T-cell (primary cell): ENCODE results near the gene GRIK4. TPM values are rescaled to one million over a fixed set of nuclear protein-coding genes. Genes with fewer than 3 reads are reported as not detected.

Experiments
- ATAC-seq, 4 experiments: fragments of 200-7000 bp in 3 of 4; fragments of 150-1000 bp in 1 of 4; cut with Tn5 transposase; replicated peaks in 1 of 4; 1 replicate in 3 of 4; 2 replicates in 1 of 4; pipeline ENCODE4 v1.10.0; 2021; ENCODE audit warnings: moderate library complexity in 3 of 4, mild to moderate bottlenecking in 2 of 4, moderate number of reproducible peaks in 1 of 4
- CTCF ChIA-PET, 2 donors: fragments of 300-600 bp; sonication (Branson Sonifier 250); formaldehyde crosslinking; loops; one replicate each; lab custom pipeline; 2022; ENCODE audit warnings: antibody characterized with exemption in 2 of 2; lab: Charles Lee
- POLR2A ChIA-PET, 2 donors: fragments of 300-600 bp; sonication (Branson Sonifier 250); formaldehyde crosslinking; loops; one replicate each; lab custom pipeline; 2022; ENCODE audit warnings: antibody characterized with exemption in 2 of 2; lab: Charles Lee
- DNase-seq, 35 experiments: peaks; one replicate each; pipeline versions ENCODE4 v3.0.0 to v3.0.0-alpha.2; 2013 to 2023
- H3K27ac ChIP-seq: one replicate; pipeline ENCODE4 v1.5.1; 2013; ENCODE audit warnings: low read length
- H3K27me3 ChIP-seq, 2 experiments: replicated peaks in 1 of 2; 1 replicate in 1 of 2; 2 replicates in 1 of 2; pipeline versions ENCODE4 v1.6.1 to v1.7.0; 2013; ENCODE audit warnings: low read length in 1 of 2, mixed read lengths in 1 of 2; ENCODE audit not compliant: control insufficient read depth in 2 of 2, insufficient read depth in 2 of 2; ENCODE audit errors: extremely low read depth in 1 of 2
- H3K36me3 ChIP-seq, 2 donors: 1 replicate in 1 of 2; 2 replicates in 1 of 2; pipeline versions ENCODE4 v1.6.1 to v1.7.0; 2013; ENCODE audit warnings: low read length in 1 of 2; ENCODE audit not compliant: control insufficient read depth in 2 of 2, insufficient read depth in 1 of 2; ENCODE audit errors: extremely low read depth in 1 of 2
- H3K4me1 ChIP-seq, 2 experiments: 1 replicate in 1 of 2; 2 replicates in 1 of 2; pipeline versions ENCODE4 v1.6.1 to v1.7.0; 2013; ENCODE audit warnings: low read length in 2 of 2, mixed read lengths in 1 of 2; ENCODE audit not compliant: insufficient read depth in 2 of 2, control insufficient read depth in 1 of 2; ENCODE audit errors: extremely low read depth in 1 of 2
- H3K4me3 ChIP-seq, 2 donors: 1 replicate in 1 of 2; 2 replicates in 1 of 2; pipeline versions ENCODE4 v1.5.1 to v1.7.0; 2013; ENCODE audit warnings: mild to moderate bottlenecking in 2 of 2, low read length in 1 of 2, moderate library complexity in 1 of 2; ENCODE audit not compliant: control insufficient read depth in 1 of 2; ENCODE audit errors: extremely low read depth in 1 of 2
- H3K9me3 ChIP-seq: 2 replicates; pipeline ENCODE4 v1.7.0; 2013
- H3K27ac Mint-ChIP-seq, 2 donors: one replicate each; pipeline ENCODE4 v1.8.0; 2020 to 2021; ENCODE audit warnings: mild to moderate bottlenecking in 2 of 2, mixed read lengths in 2 of 2
- H3K27me3 Mint-ChIP-seq, 2 donors: one replicate each; pipeline ENCODE4 v1.8.0; 2021 to 2022; ENCODE audit warnings: mixed read lengths in 2 of 2
- H3K36me3 Mint-ChIP-seq: one replicate; pipeline ENCODE4 v1.8.0; 2021; ENCODE audit warnings: mixed read lengths
- H3K4me1 Mint-ChIP-seq, 3 donors: one replicate each; pipeline ENCODE4 v1.8.0; 2020 to 2022; ENCODE audit warnings: mixed read lengths in 3 of 3, mild to moderate bottlenecking in 1 of 3
- H3K4me3 Mint-ChIP-seq, 3 donors: one replicate each; pipeline ENCODE4 v1.8.0; 2020 to 2022; ENCODE audit warnings: mild to moderate bottlenecking in 3 of 3, mixed read lengths in 3 of 3, moderate library complexity in 3 of 3
- H3K9me3 Mint-ChIP-seq, 3 donors: one replicate each; pipeline ENCODE4 v1.8.0; 2020 to 2022; ENCODE audit warnings: mixed read lengths in 3 of 3
- WGBS: methylation state at CpG from one replicate; pipeline ENCODE4 v1.1.5; 2013; ENCODE audit warnings: missing lambda C conversion rate; ENCODE audit not compliant: insufficient coverage; 5-methylcytosine and 5-hydroxymethylcytosine counted together
- total RNA-seq, 35 experiments: library from RNA in 6 of 35; stranded (reverse) in 6 of 35; fragments of 120-200 nt in 1 of 35; gene quantifications; one replicate each; pipeline versions ENCODE4 v1.2.1 to v1.2.4 and lab custom pipeline; 2013 to 2026

Gene GRIK4
- total RNA-seq, 5 donors from 2014 or later (not counting 1 experiment from before 2014, with no cell fraction given) = 0.09 TPM; not detected in 4

DNA sequence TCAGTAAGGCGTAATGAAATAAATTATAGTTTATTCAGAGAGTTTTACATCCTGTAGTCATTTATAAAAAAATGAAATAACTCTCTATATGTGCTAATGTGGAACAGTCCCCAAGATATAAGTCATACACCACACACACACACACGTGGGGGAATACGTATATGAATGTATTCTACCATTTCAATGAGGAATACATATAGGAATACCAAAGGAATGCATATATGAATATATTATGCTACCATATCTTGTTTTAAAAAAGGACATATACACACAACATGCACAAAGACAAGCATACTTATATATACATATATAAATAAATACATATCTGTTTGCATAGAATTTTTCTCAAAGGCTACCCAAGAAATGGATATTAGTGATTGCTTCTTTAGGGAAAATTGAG is 39.6 kb upstream of the GRIK4 start:
- DNase-seq = no peak
- no peak overlapping the region for H3K4me3 ChIP-seq
- WGBS = no CpG with 5 or more reads among the region's 3 CpGs
- ChIA-PET CTCF (no interaction called here), POLR2A (no interaction called here)
- Mint-ChIP-seq H3K9me3 (no peaks in the 10 kb centered on the region), H3K4me1 (no peaks in the 10 kb centered on the region), H3K4me3 (no peak overlapping the region), H3K27ac (no peak overlapping the region), H3K27me3 (no peaks in the 10 kb centered on the region), H3K36me3 (peaks cover 29% of the 10 kb centered on the region)
- no peaks in the 10 kb centered on the region for H3K9me3 ChIP-seq
- H3K36me3 ChIP-seq = peaks cover 0 to 5% of the 10 kb centered on the region in 2 donors
- H3K27me3 ChIP-seq = no peaks in the 10 kb centered on the region
- H3K4me1 ChIP-seq = no peaks in the 10 kb centered on the region
- ATAC-seq = no peak
- no peak overlapping the region for H3K27ac ChIP-seq

DNA sequence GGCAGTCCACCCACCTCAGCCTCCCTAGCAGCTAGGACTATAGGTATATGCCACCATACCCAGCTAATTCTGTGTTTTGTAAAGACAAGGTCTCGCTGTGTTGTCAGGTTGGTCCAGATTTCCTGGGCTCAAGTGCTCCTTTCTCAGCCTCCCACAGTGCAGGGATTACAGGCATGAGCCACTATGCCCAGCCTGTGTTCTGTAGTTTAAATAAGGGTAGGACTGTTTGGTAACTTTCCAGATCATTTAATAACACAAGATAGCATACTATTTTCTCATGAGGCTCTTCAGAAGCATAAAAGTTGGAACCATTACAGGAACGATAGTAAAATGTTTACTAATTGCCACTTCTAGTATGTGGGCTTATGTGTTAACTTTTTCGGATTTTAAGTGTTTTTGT is 38.0 kb upstream of the GRIK4 start:
- ATAC-seq (no peak), DNase-seq (no peak)
- Mint-ChIP-seq H3K4me3 (no peak overlapping the region), H3K27ac (no peak overlapping the region), H3K27me3 (no peaks in the 10 kb centered on the region), H3K9me3 (no peaks in the 10 kb centered on the region), H3K36me3 (peaks cover 29% of the 10 kb centered on the region), H3K4me1 (no peaks in the 10 kb centered on the region)
- H3K36me3 ChIP-seq = peaks cover 0 to 4% of the 10 kb centered on the region in 2 donors
- ChIA-PET POLR2A (no interaction called here), CTCF (no interaction called here)
- no peak overlapping the region for H3K4me3 ChIP-seq
- H3K4me1 ChIP-seq = no peaks in the 10 kb centered on the region
- no peaks in the 10 kb centered on the region for H3K27me3 ChIP-seq
- H3K27ac ChIP-seq = no peak overlapping the region
- no CpG with 5 or more reads among the region's 3 CpGs for WGBS
- H3K9me3 ChIP-seq = no peaks in the 10 kb centered on the region

DNA sequence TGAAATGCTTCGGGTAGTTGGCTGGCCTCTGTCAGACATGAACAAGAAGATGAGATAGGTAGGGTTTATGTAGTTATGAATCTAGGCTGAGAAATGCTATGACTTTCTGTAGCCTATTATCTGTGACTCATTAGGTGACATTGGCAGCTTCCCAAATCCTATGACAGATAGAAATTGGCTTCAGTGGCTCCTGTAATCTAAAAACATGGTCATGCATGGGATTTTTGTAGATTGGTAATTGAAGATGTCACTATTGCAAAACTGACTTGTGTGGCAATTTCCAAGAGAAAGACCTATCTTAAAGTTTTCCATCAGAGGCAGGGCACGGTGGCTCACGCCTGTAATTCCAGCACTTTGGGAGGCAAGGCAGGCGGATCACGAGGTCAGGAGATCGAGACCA is 29.4 kb upstream of the GRIK4 start:
- Histone ChIP-seq H3K27me3 (no peaks in the 10 kb centered on the region), H3K4me1 (no peaks in the 10 kb centered on the region), H3K9me3 (no peaks in the 10 kb centered on the region), H3K36me3 (peaks cover 0 to 8% of the 10 kb centered on the region in 2 donors), H3K27ac (no peak overlapping the region), H3K4me3 (no peak overlapping the region)
- no peaks in the 10 kb centered on the region for H3K4me1 Mint-ChIP-seq
- 82% methylated on average over 1 of the region's 6 CpGs for WGBS
- ATAC-seq (no peak), DNase-seq (no peak)
- no peaks in the 10 kb centered on the region for H3K9me3 Mint-ChIP-seq
- H3K36me3 Mint-ChIP-seq = peaks cover 36% of the 10 kb centered on the region
- no peak overlapping the region for H3K27ac Mint-ChIP-seq
- ChIA-PET POLR2A (no interaction called here), CTCF (no interaction called here)
- no peaks in the 10 kb centered on the region for H3K27me3 Mint-ChIP-seq
- no peak overlapping the region for H3K4me3 Mint-ChIP-seq

DNA sequence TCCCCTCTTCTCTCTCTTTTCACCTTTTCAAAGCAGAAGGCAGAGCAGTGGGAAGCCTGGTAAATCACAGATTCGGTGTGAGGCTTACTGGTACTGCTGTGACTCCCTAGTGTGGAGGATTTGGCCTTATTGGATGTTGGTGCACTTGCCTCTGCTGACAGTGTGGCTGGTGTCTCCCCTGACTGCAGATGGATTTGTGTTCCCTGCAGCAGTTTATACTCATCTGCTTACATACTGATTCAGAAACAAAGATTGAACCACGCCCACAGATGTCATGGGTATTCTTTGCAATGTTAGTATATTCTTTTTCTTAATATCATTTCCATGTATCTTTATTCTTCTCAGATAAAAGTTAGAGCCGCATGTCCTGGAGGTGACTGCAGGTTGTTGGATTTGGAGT is 26.8 kb upstream of the GRIK4 start:
- Mint-ChIP-seq H3K36me3 (peaks cover 30% of the 10 kb centered on the region), H3K4me3 (no peak overlapping the region), H3K27ac (no peak overlapping the region), H3K27me3 (no peaks in the 10 kb centered on the region), H3K9me3 (no peaks in the 10 kb centered on the region), H3K4me1 (no peaks in the 10 kb centered on the region)
- H3K27ac ChIP-seq = no peak overlapping the region
- peaks cover 0 to 7% of the 10 kb centered on the region in 2 donors for H3K36me3 ChIP-seq
- no peaks in the 10 kb centered on the region for H3K27me3 ChIP-seq
- H3K4me3 ChIP-seq = no peak overlapping the region
- 80% methylated on average over 1 of the region's 3 CpGs for WGBS
- ATAC-seq (no peak), DNase-seq (no peak)
- H3K9me3 ChIP-seq = no peaks in the 10 kb centered on the region
- ChIA-PET CTCF (no interaction called here), POLR2A (no interaction called here)
- H3K4me1 ChIP-seq = no peaks in the 10 kb centered on the region

DNA sequence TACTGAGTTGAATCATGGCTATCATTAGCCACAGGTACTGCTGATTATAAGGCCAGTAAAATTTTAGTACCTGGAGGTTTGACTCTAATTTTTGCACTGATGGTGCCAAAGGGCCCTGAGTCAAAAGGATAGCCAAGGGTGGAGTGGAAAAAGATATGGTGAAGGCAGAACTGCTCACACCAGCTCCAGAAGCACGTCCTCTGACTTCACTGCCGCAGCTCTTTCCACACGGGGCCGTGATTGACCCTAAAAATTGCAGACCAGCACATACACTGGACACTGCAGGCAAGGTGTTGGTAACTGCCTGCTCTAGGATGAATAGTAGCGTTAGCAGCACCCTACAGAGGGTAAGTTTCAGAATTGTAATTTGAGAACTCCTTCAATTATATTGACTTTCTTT is 25.4 kb upstream of the GRIK4 start:
- Mint-ChIP-seq H3K9me3 (no peaks in the 10 kb centered on the region), H3K27me3 (no peaks in the 10 kb centered on the region), H3K27ac (no peak overlapping the region), H3K36me3 (peaks cover 20% of the 10 kb centered on the region), H3K4me3 (no peak overlapping the region), H3K4me1 (no peaks in the 10 kb centered on the region)
- ATAC-seq (no peak), DNase-seq (no peak)
- Histone ChIP-seq H3K9me3 (no peaks in the 10 kb centered on the region), H3K27ac (no peak overlapping the region), H3K36me3 (peaks cover 0 to 2% of the 10 kb centered on the region in 2 donors), H3K4me1 (no peaks in the 10 kb centered on the region), H3K27me3 (no peaks in the 10 kb centered on the region), H3K4me3 (no peak overlapping the region)
- no CpG with 5 or more reads among the region's 5 CpGs for WGBS
- ChIA-PET POLR2A (no interaction called here), CTCF (no interaction called here)

DNA sequence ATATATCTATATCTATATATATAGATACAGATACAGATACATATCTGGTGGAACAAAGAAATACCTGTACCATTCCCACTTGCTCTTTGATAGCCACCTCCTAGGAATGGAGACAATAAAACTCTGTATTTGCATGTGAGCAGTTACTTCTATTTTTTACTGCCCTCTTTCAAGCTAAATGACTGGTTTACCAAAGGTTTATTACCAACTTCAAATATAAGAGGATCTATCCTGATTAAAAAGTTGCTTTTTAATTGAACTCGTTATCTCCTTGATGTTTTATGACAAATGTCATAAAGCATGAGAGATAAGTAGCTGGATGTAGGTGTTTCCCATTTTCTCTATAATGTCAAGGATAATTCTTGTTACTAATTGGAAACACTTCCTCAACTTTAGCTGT is 21.7 kb upstream of the GRIK4 start:
- Histone ChIP-seq H3K9me3 (no peaks in the 10 kb centered on the region), H3K4me1 (no peaks in the 10 kb centered on the region), H3K27me3 (peaks cover 0 to 3% of the 10 kb centered on the region in 2 experiments), H3K36me3 (peaks cover 0 to under 1% of the 10 kb centered on the region in 2 donors), H3K27ac (no peak overlapping the region), H3K4me3 (no peak overlapping the region)
- ChIA-PET POLR2A (no interaction called here), CTCF (no interaction called here)
- WGBS = no CpG with 5 or more reads among the region's 1 CpG
- ATAC-seq (no peak), DNase-seq (no peak)
- H3K4me3 Mint-ChIP-seq = no peak overlapping the region
- H3K9me3 Mint-ChIP-seq = no peaks in the 10 kb centered on the region
- peaks cover 6% of the 10 kb centered on the region for H3K36me3 Mint-ChIP-seq
- no peak overlapping the region for H3K27ac Mint-ChIP-seq
- H3K27me3 Mint-ChIP-seq = peaks cover 0 to 3% of the 10 kb centered on the region in 2 donors
- H3K4me1 Mint-ChIP-seq = no peaks in the 10 kb centered on the region

DNA sequence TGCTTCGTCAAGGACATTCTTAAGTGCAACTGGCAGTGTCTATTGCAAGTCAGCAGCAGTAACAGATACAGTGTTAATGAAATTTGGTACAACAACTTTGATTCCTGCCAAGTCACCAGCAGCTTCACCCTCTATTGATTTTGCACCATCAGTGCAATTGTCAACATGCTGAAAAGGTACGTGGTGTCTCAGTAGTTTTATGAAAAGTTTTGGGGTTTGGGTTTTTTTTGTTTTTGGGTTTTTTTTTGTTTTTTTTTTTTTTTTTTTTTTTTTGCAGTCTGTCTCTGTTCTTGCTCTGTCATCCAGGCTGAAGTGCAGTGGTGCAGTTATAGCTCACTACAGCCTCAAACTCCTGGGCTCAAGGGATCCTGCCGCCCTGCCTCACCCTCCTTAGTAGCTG is 19.1 kb upstream of the GRIK4 start:
- no CpG with 5 or more reads among the region's 3 CpGs for WGBS

More for the DNA sequence above, 19.1 kb upstream of the GRIK4 start:
- Mint-ChIP-seq H3K36me3 (no peaks in the 10 kb centered on the region), H3K4me1 (no peaks in the 10 kb centered on the region), H3K27ac (no peak overlapping the region), H3K4me3 (no peak overlapping the region), H3K27me3 (peaks cover 14% of the 10 kb centered on the region in 2 donors), H3K9me3 (no peaks in the 10 kb centered on the region)
- no peak for ATAC-seq
- no peaks in the 10 kb centered on the region for H3K36me3 ChIP-seq
- CTCF ChIA-PET = no interaction called here
- H3K9me3 ChIP-seq = no peaks in the 10 kb centered on the region
- H3K27me3 ChIP-seq = peaks cover 2 to 8% of the 10 kb centered on the region in 2 experiments
- no peaks in the 10 kb centered on the region for H3K4me1 ChIP-seq
- DNase-seq = no peak
- no peak overlapping the region for H3K27ac ChIP-seq
- no peak overlapping the region for H3K4me3 ChIP-seq
- POLR2A ChIA-PET = no interaction called here
